Activated naive CD8-positive, alpha-beta T cell (primary cell): ENCODE measurements around the gene LDLRAD3.

Source experiments
- H3K27ac Mint-ChIP-seq: one replicate; pipeline ENCODE4 v1.8.0; 2021; ENCODE audit warnings: mixed read lengths
- H3K27me3 Mint-ChIP-seq: one replicate; pipeline ENCODE4 v1.8.0; 2021; ENCODE audit warnings: mixed read lengths
- H3K36me3 Mint-ChIP-seq: one replicate; pipeline ENCODE4 v1.8.0; 2021; ENCODE audit warnings: mixed read lengths
- H3K4me1 Mint-ChIP-seq: one replicate; pipeline ENCODE4 v1.8.0; 2021; ENCODE audit warnings: low read depth, mixed read lengths
- H3K4me3 Mint-ChIP-seq: one replicate; pipeline ENCODE4 v1.8.0; 2021; ENCODE audit warnings: mild to moderate bottlenecking, mixed read lengths
- H3K9me3 Mint-ChIP-seq: one replicate; pipeline ENCODE4 v1.8.0; 2021; ENCODE audit warnings: low read depth, mixed read lengths

Gene LDLRAD3

DNA sequence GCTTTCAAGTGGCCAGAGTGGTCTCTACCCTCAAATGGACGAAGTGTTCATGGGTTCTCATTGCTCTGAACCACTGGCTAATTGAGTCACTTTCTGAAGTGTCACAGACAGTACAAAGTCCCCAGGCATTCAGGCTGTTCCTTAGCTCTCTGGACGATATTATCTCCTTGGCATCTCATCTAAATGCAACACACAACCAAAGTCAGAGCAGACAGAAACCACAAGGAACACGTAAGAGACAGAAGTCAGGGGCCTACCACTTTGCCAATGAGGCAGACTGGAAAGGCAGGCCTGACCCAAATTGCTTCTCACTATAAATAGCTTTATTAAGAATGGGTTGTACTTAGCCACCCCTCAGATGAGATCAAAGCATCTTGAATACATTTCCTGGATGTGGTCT lies 29.0 kb upstream of the LDLRAD3 start:
- Mint-ChIP-seq H3K9me3 (no peaks in the 10 kb centered on the region), H3K36me3 (no peaks in the 10 kb centered on the region), H3K27ac (no peak overlapping the region), H3K27me3 (peaks cover 13% of the 10 kb centered on the region), H3K4me1 (no peaks in the 10 kb centered on the region), H3K4me3 (no peak overlapping the region)

- Mint-ChIP-seq H3K27ac (no peak overlapping the region), H3K27me3 (peaks cover 11% of the 10 kb centered on the region), H3K4me1 (no peaks in the 10 kb centered on the region), H3K4me3 (no peak overlapping the region), H3K36me3 (no peaks in the 10 kb centered on the region), H3K9me3 (no peaks in the 10 kb centered on the region)
Observed at GRCh38 chr11:35916270-35916669, 27.6 kb upstream of the LDLRAD3 start.

DNA sequence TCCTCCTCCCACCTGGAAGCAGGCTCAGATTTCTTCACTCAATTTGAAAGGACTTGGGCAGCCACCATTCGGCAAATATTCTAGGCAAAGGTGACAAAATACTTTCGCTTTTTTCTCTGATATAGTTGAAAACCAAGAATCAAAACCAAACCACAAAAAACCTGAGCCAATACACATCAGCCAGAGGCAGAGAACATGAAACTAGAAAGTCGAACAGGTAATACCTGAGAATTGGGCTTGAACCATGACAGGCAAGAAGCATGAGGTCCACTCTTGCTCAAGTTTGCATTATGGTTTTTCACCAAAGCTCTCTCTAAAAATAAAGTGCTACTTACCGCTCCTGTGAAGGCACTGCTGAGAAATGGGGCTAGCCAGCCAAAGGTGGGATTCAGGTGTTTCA lies 26.2 kb upstream of the LDLRAD3 start:
- no peak overlapping the region for H3K27ac Mint-ChIP-seq
- H3K9me3 Mint-ChIP-seq, result no peaks in the 10 kb centered on the region
- H3K4me1 Mint-ChIP-seq, result no peaks in the 10 kb centered on the region
- H3K27me3 Mint-ChIP-seq, result peaks cover 7% of the 10 kb centered on the region
- H3K36me3 Mint-ChIP-seq, result no peaks in the 10 kb centered on the region
- H3K4me3 Mint-ChIP-seq, result no peak overlapping the region

- Mint-ChIP-seq H3K4me1 (no peaks in the 10 kb centered on the region), H3K27ac (no peak overlapping the region), H3K9me3 (no peaks in the 10 kb centered on the region), H3K4me3 (no peak overlapping the region), H3K27me3 (peaks cover 8% of the 10 kb centered on the region), H3K36me3 (no peaks in the 10 kb centered on the region)
Observed at GRCh38 chr11:35918716-35919115, 25.1 kb upstream of the LDLRAD3 start.

GRCh38 chr11:35919244-35919643 lies 24.6 kb upstream of the LDLRAD3 start:
- Mint-ChIP-seq H3K27me3 (peaks cover 11% of the 10 kb centered on the region), H3K27ac (no peak overlapping the region), H3K36me3 (no peaks in the 10 kb centered on the region), H3K4me3 (no peak overlapping the region), H3K9me3 (no peaks in the 10 kb centered on the region), H3K4me1 (no peaks in the 10 kb centered on the region)

- peaks cover 10% of the 10 kb centered on the region for H3K27me3 Mint-ChIP-seq
- no peak overlapping the region for H3K4me3 Mint-ChIP-seq
- no peaks in the 10 kb centered on the region for H3K36me3 Mint-ChIP-seq
- no peaks in the 10 kb centered on the region for H3K9me3 Mint-ChIP-seq
- H3K4me1 Mint-ChIP-seq, result no peaks in the 10 kb centered on the region
- no peak overlapping the region for H3K27ac Mint-ChIP-seq
Observed at GRCh38 chr11:35923452-35923851, 20.4 kb upstream of the LDLRAD3 start.

GRCh38 chr11:35924811-35925210 lies 19.1 kb upstream of the LDLRAD3 start:
- no peaks in the 10 kb centered on the region for H3K4me1 Mint-ChIP-seq
- no peak overlapping the region for H3K4me3 Mint-ChIP-seq
- no peaks in the 10 kb centered on the region for H3K9me3 Mint-ChIP-seq
- H3K27me3 Mint-ChIP-seq, result peaks cover 7% of the 10 kb centered on the region
- H3K27ac Mint-ChIP-seq, result no peak overlapping the region
- H3K36me3 Mint-ChIP-seq, result no peaks in the 10 kb centered on the region

DNA sequence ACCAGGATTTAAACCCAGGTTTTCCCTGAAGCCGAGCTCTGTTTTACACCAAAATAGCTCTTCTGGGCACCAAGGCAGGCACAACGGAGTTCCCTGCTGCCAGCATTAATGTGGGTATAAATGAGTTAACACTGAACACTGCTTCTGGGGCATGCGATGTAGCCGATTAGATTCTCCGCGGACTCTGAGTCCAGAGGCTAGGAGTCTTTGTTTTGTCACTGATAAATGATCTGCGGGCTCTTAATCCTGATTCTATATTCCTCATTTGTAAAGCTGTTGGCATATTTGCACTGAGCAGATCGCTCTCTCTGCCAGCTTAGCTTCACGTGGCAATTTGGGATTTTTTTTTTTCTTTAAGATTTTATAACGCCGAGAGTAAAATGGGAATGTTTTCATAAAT lies 16.8 kb upstream of the LDLRAD3 start:
- H3K9me3 Mint-ChIP-seq, result no peaks in the 10 kb centered on the region
- no peaks in the 10 kb centered on the region for H3K4me1 Mint-ChIP-seq
- peaks cover 10% of the 10 kb centered on the region for H3K27me3 Mint-ChIP-seq
- no peaks in the 10 kb centered on the region for H3K36me3 Mint-ChIP-seq
- H3K4me3 Mint-ChIP-seq, result no peak overlapping the region
- no peak overlapping the region for H3K27ac Mint-ChIP-seq

- H3K9me3 Mint-ChIP-seq, result no peaks in the 10 kb centered on the region
- no peak overlapping the region for H3K4me3 Mint-ChIP-seq
- no peaks in the 10 kb centered on the region for H3K36me3 Mint-ChIP-seq
- H3K27me3 Mint-ChIP-seq, result peaks cover 10% of the 10 kb centered on the region
- peaks cover under 1% of the 10 kb centered on the region for H3K4me1 Mint-ChIP-seq
- H3K27ac Mint-ChIP-seq, result no peak overlapping the region
Observed at GRCh38 chr11:35927682-35928081, 16.2 kb upstream of the LDLRAD3 start.

GRCh38 chr11:35928688-35929395 lies 15.0 kb upstream of the LDLRAD3 start:
- no peak overlapping the region for H3K4me3 Mint-ChIP-seq
- H3K27ac Mint-ChIP-seq, result no peak overlapping the region
- peaks cover 3% of the 10 kb centered on the region for H3K4me1 Mint-ChIP-seq
- peaks cover 12% of the 10 kb centered on the region for H3K27me3 Mint-ChIP-seq
- no peaks in the 10 kb centered on the region for H3K9me3 Mint-ChIP-seq
- H3K36me3 Mint-ChIP-seq, result no peaks in the 10 kb centered on the region

DNA sequence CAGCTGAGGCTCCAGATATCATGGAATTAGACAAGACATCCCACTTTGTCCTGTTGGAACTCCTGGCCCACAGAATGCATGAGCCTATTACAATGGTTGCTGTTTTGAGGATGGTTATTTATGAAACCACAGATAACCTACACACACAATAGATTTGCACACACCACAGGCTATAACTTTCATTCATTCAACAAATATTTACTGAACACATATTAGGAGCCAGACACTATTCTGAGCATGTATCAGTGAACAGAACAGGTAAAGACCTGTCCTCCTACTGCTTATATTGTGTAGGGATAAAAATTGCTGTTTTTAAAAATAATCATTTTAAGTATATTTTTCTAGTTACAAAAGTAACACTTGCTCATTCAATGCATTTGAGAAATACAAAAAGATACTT lies 13.4 kb upstream of the LDLRAD3 start:
- peaks cover 10% of the 10 kb centered on the region for H3K27me3 Mint-ChIP-seq
- H3K36me3 Mint-ChIP-seq, result no peaks in the 10 kb centered on the region
- H3K9me3 Mint-ChIP-seq, result no peaks in the 10 kb centered on the region
- no peak overlapping the region for H3K27ac Mint-ChIP-seq
- peaks cover 3% of the 10 kb centered on the region for H3K4me1 Mint-ChIP-seq
- H3K4me3 Mint-ChIP-seq, result no peak overlapping the region

DNA sequence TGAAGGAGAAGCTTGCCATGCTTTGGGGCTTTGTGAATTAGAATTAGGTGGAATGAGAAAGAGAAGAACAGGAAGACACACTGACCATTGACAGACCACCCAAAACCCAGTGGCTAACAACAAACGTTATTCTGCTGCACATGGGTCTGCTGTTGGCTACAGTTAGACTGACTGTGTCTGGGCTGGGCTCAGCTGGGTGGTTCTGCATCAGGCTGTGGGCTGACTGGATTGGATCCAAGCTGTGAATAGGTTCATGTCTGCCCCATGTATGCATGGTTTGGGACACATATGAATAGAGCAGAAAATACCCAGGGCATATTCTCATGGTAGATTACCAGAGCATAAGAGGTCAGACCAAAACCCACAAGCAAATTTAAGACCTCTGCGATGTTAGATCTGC lies 11.7 kb upstream of the LDLRAD3 start:
- H3K9me3 Mint-ChIP-seq, result no peaks in the 10 kb centered on the region
- H3K27me3 Mint-ChIP-seq, result peaks cover 11% of the 10 kb centered on the region

DNA sequence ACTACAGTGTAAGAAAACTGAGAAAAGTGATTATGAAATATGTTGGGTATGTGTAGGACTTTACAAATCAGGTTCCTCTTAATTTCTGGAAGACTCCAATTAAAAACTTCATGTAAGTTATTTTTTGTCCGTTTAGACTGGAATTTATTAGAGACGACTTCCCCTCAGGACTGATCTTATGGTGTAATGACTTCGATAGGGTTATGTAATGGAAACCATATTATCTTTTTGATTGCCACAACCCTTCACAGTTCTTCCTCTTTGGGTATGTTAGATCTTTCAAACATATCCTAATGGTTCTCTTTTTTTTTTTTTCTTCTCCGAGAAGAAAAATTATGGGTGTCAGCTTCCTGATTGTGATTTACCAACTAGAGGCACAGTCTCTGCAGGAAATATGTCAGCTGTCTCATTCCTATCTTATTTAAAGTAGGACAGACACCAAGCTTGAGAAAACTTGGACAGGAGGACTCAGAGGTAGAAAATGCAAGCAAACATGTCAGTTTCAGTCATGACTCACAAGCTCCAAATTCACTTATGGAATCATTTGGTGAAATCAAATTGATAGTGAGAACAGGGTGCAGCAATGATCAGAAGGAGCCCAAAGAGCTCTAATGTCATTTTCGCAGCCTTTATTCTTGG lies 11.1 kb upstream of the LDLRAD3 start:
- peaks cover 3% of the 10 kb centered on the region for H3K4me1 Mint-ChIP-seq
- H3K27ac Mint-ChIP-seq, result no peak overlapping the region
- H3K36me3 Mint-ChIP-seq, result no peaks in the 10 kb centered on the region
- H3K27me3 Mint-ChIP-seq, result peaks cover 11% of the 10 kb centered on the region
- no peaks in the 10 kb centered on the region for H3K9me3 Mint-ChIP-seq
- no peak overlapping the region for H3K4me3 Mint-ChIP-seq

More for the DNA sequence above, 11.7 kb upstream of the LDLRAD3 start:
- Mint-ChIP-seq H3K27ac (no peak overlapping the region), H3K36me3 (no peaks in the 10 kb centered on the region), H3K4me3 (no peak overlapping the region), H3K4me1 (peaks cover 3% of the 10 kb centered on the region)

GRCh38 chr11:35933320-35933871 lies 10.5 kb upstream of the LDLRAD3 start:
- peaks cover 3% of the 10 kb centered on the region for H3K4me1 Mint-ChIP-seq
- no peak overlapping the region for H3K27ac Mint-ChIP-seq
- H3K36me3 Mint-ChIP-seq, result no peaks in the 10 kb centered on the region
- H3K9me3 Mint-ChIP-seq, result no peaks in the 10 kb centered on the region
- H3K27me3 Mint-ChIP-seq, result peaks cover 11% of the 10 kb centered on the region
- no peak overlapping the region for H3K4me3 Mint-ChIP-seq

DNA sequence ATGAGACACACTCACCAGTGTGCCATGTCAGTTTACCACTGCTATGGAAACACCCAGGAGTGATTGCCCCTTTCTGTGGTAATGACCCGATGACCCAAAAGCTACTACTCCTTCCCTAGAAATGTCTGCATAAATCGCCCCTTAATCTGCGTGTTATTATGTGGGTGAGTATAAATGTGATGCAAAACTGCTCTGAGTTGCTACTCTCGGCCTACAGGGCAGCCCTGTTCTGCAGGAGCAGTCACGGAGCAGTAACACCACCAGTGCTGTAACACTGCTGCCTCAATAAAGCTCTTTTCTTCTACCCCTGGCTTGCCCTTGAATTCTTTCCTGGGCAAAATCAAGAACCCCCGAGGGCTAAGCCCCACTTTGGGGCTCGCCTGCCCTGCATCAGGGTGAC lies 9.6 kb upstream of the LDLRAD3 start:
- Mint-ChIP-seq H3K4me1 (peaks cover 3% of the 10 kb centered on the region), H3K4me3 (no peak overlapping the region), H3K36me3 (no peaks in the 10 kb centered on the region), H3K9me3 (no peaks in the 10 kb centered on the region), H3K27me3 (peaks cover 13% of the 10 kb centered on the region), H3K27ac (no peak overlapping the region)

- Mint-ChIP-seq H3K27ac (no peak overlapping the region), H3K27me3 (peaks cover 15% of the 10 kb centered on the region), H3K9me3 (no peaks in the 10 kb centered on the region), H3K36me3 (no peaks in the 10 kb centered on the region), H3K4me3 (no peak overlapping the region), H3K4me1 (peaks cover 3% of the 10 kb centered on the region)
Observed at GRCh38 chr11:35934981-35935380, 8.9 kb upstream of the LDLRAD3 start.
